ENCODE measurements around the gene PNO1. TPM values are rescaled to one million over a fixed set of nuclear protein-coding genes. Genes with fewer than 3 reads are reported as not detected.

PNO1 gene
- polyA plus RNA-seq, 1 donor (not counting 4 experiments of a cell fraction or from before 2014, with no cell fraction given) = 22.5 TPM

DNA sequence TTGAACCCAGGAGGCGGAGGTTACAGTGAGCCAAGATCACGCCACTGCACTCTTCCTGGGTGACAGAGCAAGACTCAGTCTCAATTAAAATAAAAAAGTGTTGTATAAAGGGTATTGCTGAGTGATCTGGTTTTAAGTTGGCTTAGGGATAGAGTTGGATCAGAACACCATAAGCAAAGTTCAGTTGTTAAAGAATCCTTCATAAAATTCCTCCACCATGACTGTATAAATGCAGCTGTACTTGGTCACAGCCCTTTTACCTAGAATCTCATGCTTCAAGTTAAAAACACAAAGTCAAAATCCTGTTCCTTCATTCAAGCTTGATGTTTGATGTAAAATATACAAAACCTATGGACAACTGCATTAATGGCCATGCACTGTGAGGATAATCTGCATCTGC is 33.4 kb upstream of the PNO1 start:
- Histone ChIP-seq H3K9me1 (ENCODE audit: control insufficient read depth, extremely low read depth, insufficient read depth, low read length) (no peaks in the 10 kb centered on the region), H3K79me2 (ENCODE audit: control insufficient read depth, insufficient read depth, low read length) (no peaks in the 10 kb centered on the region), H3K4me1 (ENCODE audit: control insufficient read depth, extremely low read depth, insufficient read depth, low read length) (no peaks in the 10 kb centered on the region), H2AFZ (ENCODE audit: control insufficient read depth, low read length) (no peak overlapping the region), H3K9ac (ENCODE audit: control insufficient read depth, extremely low read depth, insufficient read depth, low read length) (no peak overlapping the region), H3K4me2 (ENCODE audit: control insufficient read depth, extremely low read depth, insufficient read depth, low read depth, low read length) (no peak overlapping the region), H3K9me3 (ENCODE audit: control insufficient read depth, low read depth, low read length) (no peaks in the 10 kb centered on the region), H3K4me3 (ENCODE audit: control insufficient read depth in 2 of 3, extremely low read depth in 1 of 3, insufficient read depth in 2 of 3, low read depth in 1 of 3, low read length in 3 of 3) (no peak overlapping the region), H3K36me3 (ENCODE audit: control insufficient read depth in 2 of 2, extremely low read depth in 1 of 2, insufficient read depth in 2 of 2, low read length in 2 of 2) (no peaks in the 10 kb centered on the region), H4K20me1 (ENCODE audit: control insufficient read depth, extremely low read depth, insufficient read depth, low read length) (no peaks in the 10 kb centered on the region), H3K27me3 (ENCODE audit: control insufficient read depth, extremely low read depth, insufficient read depth, low read length) (no peaks in the 10 kb centered on the region), H3K27ac (ENCODE audit: control insufficient read depth, insufficient read depth, low read length) (no peak overlapping the region)
- TF ChIP-seq, protein P1, sequence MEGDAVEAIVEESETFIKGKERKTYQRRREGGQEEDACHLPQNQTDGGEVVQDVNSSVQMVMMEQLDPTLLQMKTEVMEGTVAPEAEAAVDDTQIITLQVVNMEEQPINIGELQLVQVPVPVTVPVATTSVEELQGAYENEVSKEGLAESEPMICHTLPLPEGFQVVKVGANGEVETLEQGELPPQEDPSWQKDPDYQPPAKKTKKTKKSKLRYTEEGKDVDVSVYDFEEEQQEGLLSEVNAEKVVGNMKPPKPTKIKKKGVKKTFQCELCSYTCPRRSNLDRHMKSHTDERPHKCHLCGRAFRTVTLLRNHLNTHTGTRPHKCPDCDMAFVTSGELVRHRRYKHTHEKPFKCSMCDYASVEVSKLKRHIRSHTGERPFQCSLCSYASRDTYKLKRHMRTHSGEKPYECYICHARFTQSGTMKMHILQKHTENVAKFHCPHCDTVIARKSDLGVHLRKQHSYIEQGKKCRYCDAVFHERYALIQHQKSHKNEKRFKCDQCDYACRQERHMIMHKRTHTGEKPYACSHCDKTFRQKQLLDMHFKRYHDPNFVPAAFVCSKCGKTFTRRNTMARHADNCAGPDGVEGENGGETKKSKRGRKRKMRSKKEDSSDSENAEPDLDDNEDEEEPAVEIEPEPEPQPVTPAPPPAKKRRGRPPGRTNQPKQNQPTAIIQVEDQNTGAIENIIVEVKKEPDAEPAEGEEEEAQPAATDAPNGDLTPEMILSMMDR (optimal IDR thresholded peaks at IDR 0.05 in 1 of 3, IDR thresholded peaks at IDR 0.05 in 1 of 3, conservative IDR thresholded peaks at IDR 0.05 in 1 of 3; ENCODE audit: extremely low read depth in 1 of 3, insufficient read depth in 2 of 3, low read length in 3 of 3) = no peak
- no peak for TF ChIP-seq EZH2 (IDR thresholded peaks at IDR 0.05; ENCODE audit: low read length)
- FAIRE-seq (no peak), DNase-seq (ENCODE audit: low read depth, low spot score) (no peak)
- dilution Hi-C loops (cut with MboI; ENCODE audit: extremely low pct_ligation_motif_present, low sequenced_read_pairs) = no loop called here

DNA sequence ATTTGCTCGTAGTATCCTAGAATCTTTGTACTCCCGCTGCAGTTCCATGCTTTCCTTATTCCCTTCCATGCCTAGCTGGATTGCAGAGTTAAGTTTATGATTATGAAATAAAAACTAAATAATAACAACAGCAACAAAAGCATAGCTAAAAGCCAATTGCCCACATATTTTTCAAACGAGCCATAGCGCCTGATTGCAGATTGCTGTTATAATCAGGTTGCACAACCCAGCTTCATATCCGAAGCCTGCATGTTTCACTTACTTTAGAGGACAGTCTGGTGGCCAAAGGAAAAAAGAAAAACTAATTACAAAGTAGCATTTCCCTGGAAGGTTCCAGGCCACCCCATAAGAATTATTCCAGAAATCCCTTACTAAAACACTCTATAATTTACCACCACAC is 31.9 kb upstream of the PNO1 start:
- Histone ChIP-seq H2AFZ (ENCODE audit: control insufficient read depth, low read length) (no peak overlapping the region), H3K4me3 (ENCODE audit: control insufficient read depth in 2 of 3, extremely low read depth in 1 of 3, insufficient read depth in 2 of 3, low read depth in 1 of 3, low read length in 3 of 3) (no peak overlapping the region), H4K20me1 (ENCODE audit: control insufficient read depth, extremely low read depth, insufficient read depth, low read length) (no peaks in the 10 kb centered on the region), H3K4me1 (ENCODE audit: control insufficient read depth, extremely low read depth, insufficient read depth, low read length) (no peaks in the 10 kb centered on the region), H3K79me2 (ENCODE audit: control insufficient read depth, insufficient read depth, low read length) (no peaks in the 10 kb centered on the region), H3K27me3 (ENCODE audit: control insufficient read depth, extremely low read depth, insufficient read depth, low read length) (no peaks in the 10 kb centered on the region), H3K36me3 (ENCODE audit: control insufficient read depth in 2 of 2, extremely low read depth in 1 of 2, insufficient read depth in 2 of 2, low read length in 2 of 2) (no peaks in the 10 kb centered on the region), H3K9me3 (ENCODE audit: control insufficient read depth, low read depth, low read length) (no peaks in the 10 kb centered on the region), H3K9ac (ENCODE audit: control insufficient read depth, extremely low read depth, insufficient read depth, low read length) (no peak overlapping the region), H3K27ac (ENCODE audit: control insufficient read depth, insufficient read depth, low read length) (no peak overlapping the region), H3K9me1 (ENCODE audit: control insufficient read depth, extremely low read depth, insufficient read depth, low read length) (no peaks in the 10 kb centered on the region), H3K4me2 (ENCODE audit: control insufficient read depth, extremely low read depth, insufficient read depth, low read depth, low read length) (no peak overlapping the region)
- FAIRE-seq (no peak), DNase-seq (ENCODE audit: low read depth, low spot score) (no peak)
- TF ChIP-seq, protein P1 (optimal IDR thresholded peaks at IDR 0.05 in 1 of 3, IDR thresholded peaks at IDR 0.05 in 1 of 3, conservative IDR thresholded peaks at IDR 0.05 in 1 of 3; ENCODE audit: extremely low read depth in 1 of 3, insufficient read depth in 2 of 3, low read length in 3 of 3) = no peak
- TF ChIP-seq EZH2 (IDR thresholded peaks at IDR 0.05; ENCODE audit: low read length) = no peak
- dilution Hi-C loops (cut with MboI; ENCODE audit: extremely low pct_ligation_motif_present, low sequenced_read_pairs) = no loop called here
